GM12872 (cell line): ENCODE results near the gene ACADVL.

Experiments used
- CTCF ChIP-seq: IDR thresholded peaks from 3 replicates; pipeline ENCODE4 v1.5.1; 2011; ENCODE audit warnings: low read depth, mild to moderate bottlenecking, low read length, moderate library complexity; ENCODE audit not compliant: insufficient read depth

The ACADVL gene

GRCh38 chr17:7258731-7259554, 39.2 kb downstream of the ACADVL start:
- no peak for TF ChIP-seq CTCF

DNA sequence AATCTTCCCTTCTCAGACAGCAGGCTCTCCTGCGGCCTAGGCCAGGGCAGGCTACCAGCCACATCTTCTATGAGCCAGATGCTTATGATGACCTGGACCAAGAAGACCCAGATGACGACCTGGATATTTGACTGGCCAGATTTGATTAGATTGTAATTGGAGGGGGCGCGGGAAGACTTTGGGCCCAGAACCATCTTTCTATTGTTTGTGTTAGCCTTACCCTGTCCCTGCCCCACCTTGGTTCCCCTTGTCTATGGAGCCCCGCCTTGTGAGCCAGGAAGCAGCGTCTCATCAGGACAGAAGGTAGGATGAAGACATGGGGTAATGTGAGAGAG, 39.8 kb downstream of the ACADVL start:
- no peak for TF ChIP-seq CTCF

- TF ChIP-seq CTCF: no peak
Measured at GRCh38 chr17:7260151-7260550, 40.4 kb downstream of the ACADVL start.

GRCh38 chr17:7260651-7261378, 41.1 kb downstream of the ACADVL start:
- TF ChIP-seq CTCF: no peak

DNA sequence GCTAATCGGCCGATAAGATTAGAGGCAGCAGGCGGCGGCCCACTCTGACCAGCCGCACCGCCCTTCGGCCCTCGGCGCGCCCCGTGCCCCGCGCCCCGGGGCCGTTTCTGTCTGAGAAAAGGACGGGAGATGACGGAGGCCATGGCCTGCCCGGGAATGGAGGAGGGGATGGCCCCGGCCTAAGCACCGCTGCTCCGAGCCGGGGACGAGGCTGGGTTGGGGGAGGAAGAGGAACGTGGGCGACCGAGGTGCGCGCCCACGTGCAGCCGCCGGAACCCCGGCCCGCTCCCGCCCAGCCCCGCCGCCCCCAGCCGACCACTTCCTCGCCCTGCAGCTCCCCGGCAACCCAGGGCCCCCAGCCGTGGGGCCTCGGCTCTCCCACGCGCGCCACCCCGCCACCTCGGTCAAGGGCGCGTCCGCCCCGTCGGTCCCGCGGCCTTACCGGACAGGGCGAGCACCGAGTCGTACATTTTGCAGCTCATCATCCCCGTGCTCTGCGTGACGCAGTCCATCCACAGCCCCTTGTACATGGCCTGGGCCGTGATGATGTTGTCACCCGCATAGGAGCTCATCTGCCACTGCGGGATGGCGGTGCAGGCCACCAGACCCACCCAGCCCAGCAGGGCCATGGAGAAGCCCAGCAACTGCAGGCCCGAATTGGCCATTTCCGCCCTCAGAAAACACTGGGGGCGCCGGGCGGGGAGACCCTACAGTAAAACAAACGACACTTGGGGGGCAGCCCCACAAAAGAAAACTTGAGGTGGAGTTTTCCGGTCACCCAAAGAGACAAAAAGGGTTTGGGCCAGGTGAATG, 41.8 kb downstream of the ACADVL start:
- no peak for TF ChIP-seq CTCF

GRCh38 chr17:7262192-7262934, 42.6 kb downstream of the ACADVL start, which contains the start of gene CLDN7:
Gene CLDN7 (minus strand): TSS chr17:7262478. CDS start chr17:7262043, 435 bp downstream.
- TF ChIP-seq CTCF: no peak
